Measurements from ENCODE around the gene ADAP1. TPM values are rescaled to one million over a fixed set of nuclear protein-coding genes. Genes with fewer than 3 reads are reported as not detected.

ADAP1 gene
- total RNA-seq, 2 donors from 2014 or later: 3.8 to 6.5 TPM

- 88 to 94% methylated on average over 19 to 21 of the region's 21 CpGs for WGBS, 2 experiments (ENCODE audit: insufficient coverage in 1 of 2, insufficient read length in 1 of 2)
- Mint-ChIP-seq H3K27me3 (ENCODE audit: insufficient read depth) (no peaks in the 10 kb centered on the region), H3K4me3 (no peak overlapping the region), H3K4me1 (no peaks in the 10 kb centered on the region), H3K36me3 (ENCODE audit: low read depth) (no peaks in the 10 kb centered on the region), H3K27ac (no peak overlapping the region), H3K9me3 (no peaks in the 10 kb centered on the region)
- Histone ChIP-seq H3K9ac (ENCODE audit: extremely low read depth, low read length, poor library complexity, severe bottlenecking) (no peak overlapping the region), H3K4me3 (ENCODE audit: low read length) (no peak overlapping the region), H3K27ac (ENCODE audit: low read depth, low read length) (no peak overlapping the region), H3K4me1 (ENCODE audit: control insufficient read depth, insufficient read depth, low read length) (no peaks in the 10 kb centered on the region), H3K27me3 (ENCODE audit: control insufficient read depth, insufficient read depth, low read length, poor library complexity, severe bottlenecking) (no peaks in the 10 kb centered on the region), H3K36me3 (ENCODE audit: control insufficient read depth, insufficient read depth, low read length) (no peaks in the 10 kb centered on the region), H3K9me3 (ENCODE audit: control insufficient read depth, low read length) (no peaks in the 10 kb centered on the region)
- DNase-seq: no peak
- no peak for TF ChIP-seq CTCF (conservative IDR thresholded peaks at IDR 0.05)
Observed at GRCh38 chr7:931871-932650, 22.4 kb downstream of the ADAP1 start.

- no peak for DNase-seq
Observed at GRCh38 chr7:930975-931758, 23.3 kb downstream of the ADAP1 start.

GRCh38 chr7:929311-929711, 25.2 kb downstream of the ADAP1 start:
- no peak overlapping the region for H3K9ac ChIP-seq (ENCODE audit: extremely low read depth, low read length, poor library complexity, severe bottlenecking)
- WGBS, 2 experiments (ENCODE audit: insufficient coverage in 1 of 2, insufficient read length in 1 of 2): 94 to 95% methylated on average over 10 to 14 of the region's 14 CpGs
- no peak overlapping the region for H3K4me3 ChIP-seq (ENCODE audit: low read length)
- no peak for DNase-seq
- no peaks in the 10 kb centered on the region for H3K27me3 Mint-ChIP-seq (ENCODE audit: insufficient read depth)
- H3K27ac ChIP-seq (ENCODE audit: low read depth, low read length): no peak overlapping the region
- no peak for TF ChIP-seq CTCF (conservative IDR thresholded peaks at IDR 0.05)
- no peaks in the 10 kb centered on the region for H3K4me1 ChIP-seq (ENCODE audit: control insufficient read depth, insufficient read depth, low read length)
- H3K36me3 ChIP-seq (ENCODE audit: control insufficient read depth, insufficient read depth, low read length): no peaks in the 10 kb centered on the region
- H3K9me3 ChIP-seq (ENCODE audit: control insufficient read depth, low read length): no peaks in the 10 kb centered on the region
- H3K36me3 Mint-ChIP-seq (ENCODE audit: low read depth): no peaks in the 10 kb centered on the region
- no peak overlapping the region for H3K4me3 Mint-ChIP-seq
- no peaks in the 10 kb centered on the region for H3K9me3 Mint-ChIP-seq
- H3K27ac Mint-ChIP-seq: no peak overlapping the region
- no peaks in the 10 kb centered on the region for H3K27me3 ChIP-seq (ENCODE audit: control insufficient read depth, insufficient read depth, low read length, poor library complexity, severe bottlenecking)
- H3K4me1 Mint-ChIP-seq: no peaks in the 10 kb centered on the region

More at GRCh38 chr7:930975-931758, 23.3 kb downstream of the ADAP1 start:
- Mint-ChIP-seq H3K9me3 (no peaks in the 10 kb centered on the region), H3K36me3 (ENCODE audit: low read depth) (no peaks in the 10 kb centered on the region), H3K27me3 (ENCODE audit: insufficient read depth) (no peaks in the 10 kb centered on the region), H3K4me3 (no peak overlapping the region), H3K27ac (no peak overlapping the region), H3K4me1 (no peaks in the 10 kb centered on the region)
- 88 to 91% methylated on average over 27 to 29 of the region's 29 CpGs for WGBS, 2 experiments (ENCODE audit: insufficient coverage in 1 of 2, insufficient read length in 1 of 2)
- Histone ChIP-seq H3K9ac (ENCODE audit: extremely low read depth, low read length, poor library complexity, severe bottlenecking) (no peak overlapping the region), H3K27me3 (ENCODE audit: control insufficient read depth, insufficient read depth, low read length, poor library complexity, severe bottlenecking) (no peaks in the 10 kb centered on the region), H3K9me3 (ENCODE audit: control insufficient read depth, low read length) (no peaks in the 10 kb centered on the region), H3K4me1 (ENCODE audit: control insufficient read depth, insufficient read depth, low read length) (no peaks in the 10 kb centered on the region), H3K36me3 (ENCODE audit: control insufficient read depth, insufficient read depth, low read length) (no peaks in the 10 kb centered on the region), H3K27ac (ENCODE audit: low read depth, low read length) (no peak overlapping the region), H3K4me3 (ENCODE audit: low read length) (no peak overlapping the region)
- no peak for TF ChIP-seq CTCF (conservative IDR thresholded peaks at IDR 0.05)
